ENCODE data around the gene HFE. TPM values are rescaled to one million over a fixed set of nuclear protein-coding genes. Genes with fewer than 3 reads are reported as not detected.
"Not testable (repeated sequence)": the region's sequence is repeated elsewhere in the genome, so short reads cannot be mapped to it uniquely, and the experiment has no call there.

The HFE gene
- polyA plus RNA-seq, 3 donors: 5.4 to 9.4 (median 6.3) TPM

- DNase-seq: no peak
Measured at GRCh38 chr6:26105109-26105730, 18.0 kb downstream of the HFE start.

- no peak for DNase-seq
Measured at GRCh38 chr6:26105842-26106241, 18.6 kb downstream of the HFE start.

- no peak for DNase-seq
Measured at GRCh38 chr6:26107935-26108334, 20.7 kb downstream of the HFE start.

DNA sequence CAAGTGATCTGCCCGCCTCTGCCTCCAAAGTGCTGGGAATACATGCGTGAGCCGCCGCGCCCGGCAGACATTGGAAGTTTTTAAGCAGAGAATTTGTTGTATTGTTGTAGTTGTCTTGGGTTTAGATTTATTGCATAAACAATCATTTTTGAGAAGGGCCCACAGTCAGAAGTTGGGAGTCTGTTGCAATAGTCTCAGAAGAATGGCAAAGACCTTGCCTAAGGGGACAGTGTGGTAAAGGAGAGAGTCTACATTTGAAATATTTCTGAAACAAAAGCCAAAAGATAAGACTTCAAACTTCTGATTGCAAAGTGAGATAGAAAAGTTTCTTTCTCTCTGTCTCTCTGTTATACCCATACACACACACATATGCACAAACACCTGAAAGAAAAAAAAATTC, 22.5 kb downstream of the HFE start:
- DNase-seq: no peak

- no peak for DNase-seq
Measured at GRCh38 chr6:26113570-26113969, 26.3 kb downstream of the HFE start.

- DNase-seq: no peak
Measured at GRCh38 chr6:26115226-26115625, 28.0 kb downstream of the HFE start.

GRCh38 chr6:26116267-26116666, 29.0 kb downstream of the HFE start:
- no peak for DNase-seq

DNA sequence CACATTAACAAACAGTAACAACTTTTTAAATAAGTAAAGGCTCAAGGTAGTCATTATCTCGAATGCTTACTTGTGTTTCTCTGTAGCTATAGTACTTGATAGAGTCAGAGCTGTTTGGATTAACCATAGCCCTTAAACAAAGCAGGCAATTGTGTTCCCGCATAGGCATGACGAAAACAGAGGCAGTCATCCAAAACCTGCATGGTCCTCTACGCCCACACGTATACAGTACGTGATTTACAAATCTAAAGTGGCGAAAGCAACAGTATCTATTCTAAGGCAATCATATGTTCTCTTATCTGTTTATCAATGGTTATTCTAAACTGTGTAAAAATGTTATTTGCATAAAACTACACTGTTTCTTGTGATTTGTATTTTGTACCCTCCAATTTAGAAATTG, 31.8 kb downstream of the HFE start:
- DNase-seq: peak; percentile 69

GRCh38 chr6:26120115-26120514, 32.9 kb downstream of the HFE start:
- not testable (repeated sequence) for DNase-seq

DNA sequence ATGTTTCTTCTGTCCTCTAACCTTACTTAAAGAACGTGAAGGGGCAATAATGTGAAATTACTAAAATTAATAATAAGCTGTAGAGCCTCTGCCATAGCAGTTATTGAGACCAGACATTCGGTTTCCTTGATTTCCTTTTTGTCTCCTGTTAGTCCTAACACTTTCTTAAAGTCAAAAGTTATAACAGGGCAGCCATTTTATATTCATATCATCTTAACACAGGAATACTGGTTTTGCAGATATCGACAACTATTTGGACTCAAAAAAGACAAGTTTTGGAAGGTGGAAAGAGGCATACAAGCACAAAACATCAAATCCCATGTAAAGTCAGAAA, 33.5 kb downstream of the HFE start:
- no peak for DNase-seq

DNA sequence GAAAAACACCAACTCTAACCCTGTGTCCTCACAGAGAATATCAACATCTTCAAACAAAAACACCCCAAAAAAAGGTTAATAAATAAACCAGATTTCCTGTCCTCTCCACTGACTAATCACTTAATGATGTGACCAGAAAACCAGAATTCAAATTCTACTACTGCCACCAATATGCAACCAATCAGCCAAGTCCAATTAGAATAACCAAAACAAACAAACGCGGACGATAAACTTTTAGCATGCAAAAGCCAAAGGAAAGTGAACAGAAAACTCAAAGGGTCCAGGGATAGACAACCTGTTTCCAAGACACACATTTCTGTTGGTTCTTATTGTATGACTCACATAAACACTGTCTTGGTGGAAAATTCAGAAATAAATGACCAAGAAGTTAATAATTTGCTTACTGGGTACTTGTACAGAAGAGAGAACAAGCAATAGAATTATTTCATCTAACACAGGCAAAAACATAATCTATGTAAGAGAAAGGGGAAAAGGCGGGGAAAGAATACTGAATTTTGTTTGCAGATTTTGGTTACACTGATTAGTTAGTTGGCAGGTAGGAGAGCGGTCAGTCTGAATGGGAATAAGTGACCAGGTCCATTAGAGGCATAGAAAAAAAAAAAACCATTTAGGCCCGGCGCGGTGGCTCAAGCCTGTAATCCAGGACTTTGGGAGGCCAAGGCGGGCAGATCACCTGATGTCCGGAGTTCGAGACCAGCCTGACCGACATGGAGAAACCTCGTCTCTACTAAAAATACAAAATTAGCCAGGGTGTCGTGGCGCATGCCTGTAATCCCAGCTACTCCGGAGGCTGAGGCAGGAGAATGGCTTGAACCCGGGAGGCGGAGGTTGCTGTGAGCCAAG, 34.1 kb downstream of the HFE start:
- no peak for DNase-seq

DNA sequence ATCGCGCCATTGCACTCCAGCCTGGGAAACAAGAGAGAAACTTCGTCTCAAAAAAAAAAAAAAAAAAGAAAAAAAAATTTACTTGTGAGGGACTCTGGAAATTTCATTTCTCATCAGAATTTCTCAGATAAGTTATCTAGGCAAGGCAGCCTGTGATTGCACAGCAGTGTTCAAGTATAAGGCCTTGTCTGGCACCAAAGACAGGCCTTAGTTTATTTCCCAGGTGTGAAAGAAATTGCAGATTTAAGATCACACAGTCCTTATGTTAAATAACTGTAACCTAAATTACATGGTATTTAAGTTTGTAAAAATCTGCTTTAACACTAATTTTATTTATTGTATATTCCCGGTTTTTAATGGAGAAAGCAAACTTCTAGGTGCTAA, 34.8 kb downstream of the HFE start:
- no peak for DNase-seq

DNA sequence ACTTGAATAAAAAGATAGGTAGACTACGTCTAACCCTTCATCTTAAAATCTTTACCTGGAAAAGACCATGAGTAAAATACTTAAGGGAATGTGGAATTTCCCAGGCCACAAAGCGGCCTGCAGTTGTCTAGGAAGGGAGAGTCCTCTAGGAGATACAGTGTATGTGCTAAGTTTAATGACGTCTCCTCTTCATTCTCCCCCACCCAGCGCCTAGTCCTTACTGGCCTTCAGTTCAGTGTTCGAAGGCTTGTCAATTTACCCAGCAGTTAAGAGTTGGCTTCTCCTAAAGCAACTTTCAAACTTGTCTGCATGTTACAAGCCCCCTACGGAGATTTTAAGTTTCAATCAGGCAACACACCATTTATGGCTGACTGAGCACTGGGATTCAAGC, 35.2 kb downstream of the HFE start:
- peak; percentile 36 for DNase-seq

DNA sequence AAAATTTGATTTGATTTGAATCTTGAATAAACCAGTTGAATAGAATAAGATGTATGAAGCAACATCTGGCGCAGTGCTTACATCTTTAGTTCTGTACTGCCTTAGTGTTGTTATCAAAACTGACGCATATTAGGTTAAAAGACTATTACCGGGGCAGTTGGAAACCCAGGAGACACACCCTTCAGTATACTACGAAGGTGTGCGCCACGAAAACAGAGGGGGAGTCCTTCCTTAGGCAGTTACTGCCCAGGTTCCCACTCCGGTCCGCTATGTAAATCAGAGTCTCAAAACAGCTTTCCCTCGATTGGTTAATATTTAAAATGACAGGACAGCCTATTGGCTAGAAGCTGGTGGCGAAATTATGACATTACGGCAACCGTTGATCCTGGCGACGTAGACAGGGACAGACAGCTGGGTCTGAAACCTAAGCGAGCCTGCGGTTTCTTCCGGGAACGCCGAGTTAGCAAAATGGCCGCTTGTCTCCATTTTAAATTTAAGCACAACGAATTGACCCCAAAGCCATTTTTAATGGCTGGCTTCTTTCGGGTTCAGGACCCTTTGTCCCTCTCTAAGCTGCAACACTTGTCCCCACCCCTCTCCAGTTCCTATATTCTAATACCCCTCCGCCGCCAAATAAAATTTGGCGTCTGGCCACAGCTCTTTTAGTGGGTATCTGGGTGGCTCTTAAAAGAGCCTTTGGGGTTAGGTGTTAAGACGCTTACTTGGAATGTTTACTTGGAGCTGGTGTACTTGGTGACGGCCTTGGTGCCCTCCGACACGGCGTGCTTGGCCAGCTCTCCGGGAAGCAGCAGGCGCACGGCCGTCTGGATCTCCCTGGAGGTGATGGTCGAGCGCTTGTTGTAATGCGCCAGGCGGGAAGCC, 35.8 kb downstream of the HFE start:
- DNase-seq: peak; percentile 98

GRCh38 chr6:26123675-26123946, 36.4 kb downstream of the HFE start:
- DNase-seq: no peak

DNA sequence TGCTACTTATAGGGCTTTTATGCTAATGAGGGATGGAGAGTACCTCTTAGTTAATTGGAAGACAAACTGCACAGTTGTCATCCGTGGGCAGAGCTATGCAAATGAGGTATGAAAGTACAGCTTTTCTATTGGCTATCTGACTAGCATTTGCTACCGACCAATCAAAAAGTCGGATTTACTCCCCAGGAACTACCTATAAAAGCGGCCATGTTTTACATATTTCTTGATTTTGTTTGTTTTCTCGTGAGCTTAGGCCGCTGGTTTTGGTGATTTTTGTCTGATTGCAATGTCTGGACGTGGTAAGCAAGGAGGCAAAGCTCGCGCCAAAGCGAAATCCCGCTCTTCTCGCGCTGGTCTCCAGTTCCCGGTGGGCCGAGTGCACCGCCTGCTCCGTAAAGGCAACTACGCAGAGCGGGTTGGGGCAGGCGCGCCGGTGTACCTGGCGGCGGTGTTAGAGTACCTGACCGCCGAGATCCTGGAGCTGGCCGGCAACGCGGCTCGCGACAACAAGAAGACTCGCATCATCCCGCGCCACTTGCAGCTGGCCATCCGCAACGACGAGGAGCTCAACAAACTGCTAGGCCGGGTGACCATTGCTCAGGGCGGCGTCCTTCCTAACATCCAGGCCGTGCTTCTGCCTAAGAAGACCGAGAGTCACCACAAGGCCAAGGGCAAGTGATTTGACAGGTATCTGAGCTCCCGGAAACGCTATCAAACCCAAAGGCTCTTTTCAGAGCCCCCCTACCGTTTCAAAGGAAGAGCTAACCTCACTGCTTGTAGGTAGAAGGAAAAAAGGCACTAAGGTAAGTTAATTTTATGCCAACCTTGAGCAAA, 36.9 kb downstream of the HFE start:
- peak; percentile 98 for DNase-seq

- peak; percentile 39 for DNase-seq
Measured at GRCh38 chr6:26124781-26125685, 37.8 kb downstream of the HFE start.

GRCh38 chr6:26126394-26127235, 39.4 kb downstream of the HFE start:
- DNase-seq: no peak

GRCh38 chr6:26128013-26128771, 41.0 kb downstream of the HFE start:
- no peak for DNase-seq

Measured in renal pelvis (tissue), 4 donors.